Measurements from ENCODE around the gene HSD3B7.
"Not testable (repeated sequence)": the region's sequence is repeated elsewhere in the genome, so short reads cannot be mapped to it uniquely, and the experiment has no call there.

Gene HSD3B7

DNA sequence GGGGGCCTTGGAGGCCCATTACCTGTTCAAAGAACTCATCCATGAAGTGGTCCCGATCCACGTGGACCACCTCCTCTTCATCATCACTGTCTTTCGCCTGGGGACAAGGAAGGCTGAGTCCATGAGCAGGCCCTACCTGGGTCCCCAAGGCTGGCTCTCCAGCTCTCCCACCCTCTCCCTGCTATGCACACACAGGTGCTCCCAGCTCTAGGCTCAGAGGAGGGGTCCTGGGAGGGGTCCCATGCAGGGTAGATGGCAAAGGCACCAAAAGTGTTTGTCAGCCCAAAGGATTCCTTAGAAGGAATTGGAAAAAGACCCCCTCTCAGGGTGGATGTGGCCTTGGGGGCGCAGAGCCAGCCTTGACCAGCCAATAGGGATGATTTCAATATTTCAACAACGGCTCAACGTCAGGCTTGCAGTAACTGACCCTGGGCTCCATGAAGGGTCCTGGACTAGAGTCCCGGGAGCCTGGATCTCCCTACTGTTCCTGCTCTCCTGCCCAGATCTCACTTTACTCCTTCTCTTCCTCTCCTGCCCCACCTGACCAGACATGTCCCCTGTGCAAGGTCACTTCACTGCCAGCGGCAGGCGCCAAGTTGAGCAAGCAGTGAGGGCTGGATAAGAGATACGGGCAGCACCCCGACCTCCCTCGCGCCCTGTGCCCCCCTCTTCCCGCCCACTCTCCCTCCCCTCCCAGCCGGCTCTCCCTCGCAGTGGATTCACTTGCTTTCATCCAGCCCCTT, 16.7 kb downstream of the HSD3B7 start:
- DNase-seq (ENCODE audit: low spot score) = no peak

DNA sequence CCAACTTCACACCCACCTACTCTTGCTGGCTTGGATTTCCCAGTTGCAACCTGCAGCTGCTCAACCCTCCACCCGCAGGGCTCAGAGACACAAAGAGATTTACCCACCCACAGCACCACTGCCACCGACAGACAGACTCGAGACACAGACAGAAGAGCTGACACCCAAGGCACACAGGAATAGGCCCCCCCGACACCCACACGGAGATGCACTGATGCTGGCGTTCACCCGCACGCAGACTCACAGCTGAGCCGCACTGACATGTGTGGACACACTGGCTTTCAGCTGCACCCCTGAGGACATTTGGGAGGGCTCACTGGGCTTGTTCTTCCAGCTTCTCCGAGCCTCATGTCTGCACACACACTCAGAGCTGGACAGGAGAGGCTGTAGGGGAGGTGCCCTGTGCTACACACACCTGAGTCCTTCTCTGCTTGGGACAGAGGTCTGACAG, 17.3 kb downstream of the HSD3B7 start:
- DNase-seq (ENCODE audit: low spot score) = no peak

DNA sequence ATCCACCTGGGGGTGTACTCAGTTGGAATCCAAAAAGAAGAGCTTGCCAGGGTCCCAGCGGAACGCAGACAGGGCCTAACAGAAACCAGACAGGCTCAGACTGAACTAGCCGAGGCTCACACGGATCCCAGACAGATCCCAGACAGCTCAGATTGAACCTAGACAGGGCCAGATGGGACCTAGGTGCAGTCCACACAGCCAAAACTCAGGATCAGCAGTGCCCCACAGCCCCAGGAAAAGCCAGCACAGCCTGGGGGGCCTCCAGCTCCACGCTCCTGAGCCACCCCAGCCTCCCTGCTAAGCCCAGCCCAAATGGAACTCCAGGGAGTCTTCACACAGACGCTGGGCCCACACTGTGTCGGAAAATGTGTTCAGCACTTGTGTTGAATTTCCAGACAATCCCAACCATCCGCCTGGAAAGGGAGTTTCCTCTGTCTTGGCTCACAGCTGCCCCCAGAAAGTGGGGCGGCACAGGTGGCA, 17.9 kb downstream of the HSD3B7 start:
- no peak for DNase-seq (ENCODE audit: low spot score)

DNA sequence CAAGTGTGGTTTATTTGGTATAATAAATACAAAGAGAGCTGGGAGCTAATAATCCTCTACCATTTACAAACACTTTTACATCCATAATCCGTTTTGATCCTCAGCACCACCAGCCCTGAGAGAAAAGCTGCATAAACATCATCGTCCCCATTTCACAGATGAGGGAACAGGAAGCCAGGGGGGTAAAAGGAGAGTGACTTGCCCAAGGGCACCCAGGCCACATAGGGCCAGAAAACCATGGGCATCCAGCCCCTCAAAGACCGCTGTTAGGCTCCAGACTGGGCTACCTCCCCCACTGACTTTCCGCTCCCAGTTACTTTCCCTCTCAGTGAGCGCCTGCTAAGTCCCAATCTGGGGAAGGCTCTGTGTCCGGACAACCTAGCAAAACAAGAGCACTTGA, 18.7 kb downstream of the HSD3B7 start:
- DNase-seq (ENCODE audit: low spot score) = no peak

DNA sequence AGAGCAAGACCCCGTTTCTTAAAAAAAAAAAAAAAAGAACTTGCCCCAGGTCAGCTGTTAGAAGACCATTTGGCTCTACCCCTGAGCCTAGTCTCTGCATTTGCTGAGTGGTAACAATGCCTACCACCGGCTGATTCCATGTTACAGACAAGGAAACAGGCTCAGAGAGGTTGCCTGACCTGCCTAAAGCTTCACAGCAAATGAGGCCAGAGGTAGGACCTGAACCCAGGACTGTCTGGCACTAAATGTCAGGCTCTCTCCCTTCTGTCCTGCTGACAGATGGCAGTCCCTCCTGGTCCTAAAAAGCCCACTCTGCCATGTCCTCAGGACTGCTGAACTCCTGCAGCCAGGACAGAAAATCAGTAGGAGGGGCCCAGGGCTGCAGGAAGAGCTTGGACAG, 19.7 kb downstream of the HSD3B7 start:
- no peak for DNase-seq (ENCODE audit: low spot score)

DNA sequence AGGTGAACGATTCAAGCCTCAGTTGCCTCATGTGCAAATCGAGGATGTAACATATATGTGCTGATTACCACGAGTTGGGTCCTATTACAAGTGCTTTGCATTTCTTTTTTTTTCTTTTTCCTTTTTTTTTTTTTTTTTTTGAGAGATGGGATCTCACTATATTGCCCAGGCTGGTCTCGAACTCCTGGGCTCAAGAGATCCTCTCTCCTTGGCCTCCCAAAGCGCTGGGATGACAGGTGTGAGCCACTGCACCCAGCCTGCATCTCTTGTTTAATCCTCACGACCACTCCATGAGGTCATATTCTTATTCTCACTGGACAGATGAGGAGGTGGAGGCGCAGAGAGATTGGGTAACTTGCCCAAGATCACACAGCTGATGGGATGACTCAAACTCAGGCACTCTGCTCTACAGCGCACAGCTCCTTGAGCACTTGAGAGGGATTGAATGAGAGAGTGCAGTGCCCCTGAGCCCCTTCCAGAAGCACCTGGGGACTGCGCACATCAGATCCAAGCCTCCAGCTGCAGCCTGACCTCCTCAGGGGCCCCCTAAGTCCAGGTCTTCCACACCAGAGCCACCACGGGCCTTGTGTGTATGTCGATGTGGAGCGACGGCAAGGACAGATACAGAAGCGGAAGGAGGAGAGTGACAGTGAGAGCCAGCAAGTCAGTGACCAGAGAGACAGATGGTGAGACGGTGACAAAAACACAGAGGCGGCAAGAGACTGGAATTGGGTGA, 20.5 kb downstream of the HSD3B7 start:
- DNase-seq (ENCODE audit: low spot score) = no peak

DNA sequence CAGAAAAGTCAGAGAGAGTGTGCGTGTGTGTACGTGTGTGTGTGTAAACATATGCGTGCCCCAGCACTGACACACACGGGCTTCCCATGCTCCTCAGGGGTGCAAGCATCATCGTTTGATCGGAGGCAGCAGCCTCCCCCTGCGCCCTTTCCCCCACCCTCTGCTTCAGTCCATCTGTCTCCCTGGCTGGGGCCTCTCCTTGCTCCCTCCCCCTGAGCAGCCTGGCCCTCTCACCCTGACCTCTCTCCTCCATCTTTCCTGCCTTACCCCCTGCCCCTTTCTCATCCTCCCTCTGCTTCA, 21.0 kb downstream of the HSD3B7 start:
- no peak for DNase-seq (ENCODE audit: low spot score)

DNA sequence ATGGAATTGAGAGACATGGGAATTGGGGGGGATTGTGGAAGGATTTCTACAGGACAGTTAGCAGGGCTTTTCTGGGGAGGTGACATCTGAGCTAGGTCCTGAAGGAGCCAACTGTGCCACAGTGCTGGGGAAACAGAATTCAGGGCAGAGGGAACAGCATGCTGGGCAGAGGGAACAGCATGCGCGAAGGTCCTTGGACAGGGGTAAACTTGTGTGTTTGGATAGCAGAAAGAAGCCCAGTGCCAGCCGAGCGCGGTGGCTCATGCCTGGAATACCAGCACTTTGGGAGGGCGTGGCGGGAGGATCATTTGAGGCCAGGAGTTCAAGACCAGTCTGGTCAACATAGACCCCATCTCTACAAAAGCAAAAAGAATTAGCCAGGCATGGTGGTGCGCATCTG, 21.6 kb downstream of the HSD3B7 start:
- DNase-seq (ENCODE audit: low spot score) = no peak

DNA sequence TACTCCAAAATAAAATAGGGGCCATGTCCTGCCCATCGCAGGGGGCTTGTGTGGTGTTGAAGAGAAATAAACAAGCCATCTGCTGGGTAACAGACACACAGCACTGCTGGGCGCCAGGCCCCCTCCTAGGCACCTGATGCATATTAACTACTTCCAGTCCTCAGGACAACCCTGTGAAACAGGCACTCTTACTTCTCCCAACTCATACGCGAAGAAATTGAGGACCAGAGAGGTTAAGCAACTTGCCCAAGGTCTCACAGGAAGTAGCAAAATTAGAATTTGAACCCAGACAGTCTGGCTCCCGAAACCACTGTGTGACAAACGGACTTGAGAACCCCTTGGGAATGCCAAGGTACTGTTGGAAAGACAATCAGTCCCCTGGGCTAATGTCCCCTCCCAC, 22.7 kb downstream of the HSD3B7 start:
- DNase-seq (ENCODE audit: low spot score) = no peak

DNA sequence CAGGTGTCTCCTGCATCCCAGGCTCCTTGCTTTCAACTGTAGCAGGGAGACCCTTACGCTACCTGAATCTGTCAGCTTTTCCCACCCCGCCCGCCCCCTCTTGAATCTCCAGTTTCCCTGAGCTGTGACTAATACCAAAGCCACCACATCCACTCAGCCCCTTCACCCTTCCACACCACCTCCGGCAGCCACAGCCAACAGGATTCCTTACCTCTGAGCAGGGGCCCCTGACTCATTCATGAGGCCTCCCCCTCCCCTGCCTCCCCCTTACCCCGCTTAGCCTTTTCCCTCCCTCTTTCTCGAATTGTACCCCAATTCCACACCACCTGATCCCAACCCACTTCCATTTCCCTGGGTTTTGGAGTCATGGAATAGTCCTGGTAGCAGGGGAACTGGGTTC, 23.1 kb downstream of the HSD3B7 start:
- DNase-seq (ENCODE audit: low spot score) = peak; percentile 86

DNA sequence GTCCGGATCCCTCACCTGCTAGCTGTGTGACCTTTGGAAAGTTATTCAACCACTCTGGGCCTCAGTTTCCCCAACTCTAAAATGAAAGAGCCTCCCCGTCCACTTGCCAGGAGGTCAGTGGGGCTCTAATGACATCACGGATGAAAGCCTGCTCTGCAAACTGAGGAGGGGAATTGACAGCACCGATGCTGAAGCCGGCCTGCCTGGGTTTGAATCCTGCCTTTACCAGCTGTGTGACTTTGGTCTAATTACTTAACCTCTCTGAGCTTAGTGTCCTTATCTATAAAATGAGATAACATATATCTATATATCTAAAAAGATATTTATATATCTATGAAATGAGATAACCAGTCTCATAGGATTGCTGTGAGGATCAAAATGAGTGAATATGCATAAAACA, 23.5 kb downstream of the HSD3B7 start:
- DNase-seq (ENCODE audit: low spot score) = no peak

DNA sequence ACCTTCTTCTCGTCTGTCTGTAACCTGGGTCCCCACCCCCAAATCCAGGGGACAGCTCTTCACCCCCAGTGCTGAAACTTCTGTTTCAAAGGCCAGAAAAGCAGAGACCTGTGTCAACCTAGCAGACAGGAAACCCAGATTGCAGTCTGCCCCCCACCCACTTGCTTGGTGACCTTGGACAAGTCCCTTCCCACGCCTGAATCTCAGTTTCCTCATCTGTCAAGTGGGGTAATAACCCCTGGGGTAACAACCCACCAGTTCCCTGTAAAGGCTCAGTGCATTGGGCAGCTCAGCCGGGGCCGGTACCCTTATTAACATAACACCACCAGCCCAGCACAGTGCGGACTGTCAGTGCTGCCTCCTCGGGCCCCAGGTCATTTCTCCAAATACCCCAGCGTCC, 24.1 kb downstream of the HSD3B7 start:
- DNase-seq (ENCODE audit: low spot score) = no peak

DNA sequence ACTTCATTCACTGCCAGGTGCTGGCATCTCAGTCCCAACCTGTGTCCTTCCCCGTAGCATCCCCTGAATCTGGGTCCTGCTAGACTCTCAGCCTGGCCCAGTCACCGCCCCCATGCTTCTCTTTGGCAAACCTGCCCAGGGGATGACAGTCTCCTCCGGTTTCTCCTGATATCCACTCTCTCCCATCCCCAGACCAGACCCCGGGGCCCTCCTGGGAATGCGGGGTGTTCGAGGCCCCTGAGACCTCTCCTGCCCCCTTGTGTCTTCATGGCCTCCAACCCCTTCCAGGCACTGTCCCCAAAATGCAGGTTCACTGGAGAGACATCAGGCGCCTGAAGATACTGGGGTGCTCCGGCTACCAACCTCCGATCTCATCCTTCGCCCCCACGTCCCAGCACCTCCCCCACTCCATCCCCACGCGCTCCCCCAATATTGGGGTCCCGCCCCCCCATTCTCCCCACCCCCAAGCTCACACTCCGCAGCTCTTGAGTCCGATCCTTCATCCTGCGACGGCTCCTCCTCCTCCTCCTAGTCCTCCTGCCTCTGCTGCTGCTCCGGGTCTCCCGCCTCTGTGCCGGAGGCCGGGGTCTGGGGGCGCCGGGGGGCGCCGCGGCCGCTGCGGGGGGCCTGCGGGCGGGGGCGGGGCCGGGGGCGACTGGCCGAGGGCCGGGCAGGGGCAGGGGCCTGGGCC, 25.0 kb downstream of the HSD3B7 start:
- no peak for DNase-seq (ENCODE audit: low spot score)

DNA sequence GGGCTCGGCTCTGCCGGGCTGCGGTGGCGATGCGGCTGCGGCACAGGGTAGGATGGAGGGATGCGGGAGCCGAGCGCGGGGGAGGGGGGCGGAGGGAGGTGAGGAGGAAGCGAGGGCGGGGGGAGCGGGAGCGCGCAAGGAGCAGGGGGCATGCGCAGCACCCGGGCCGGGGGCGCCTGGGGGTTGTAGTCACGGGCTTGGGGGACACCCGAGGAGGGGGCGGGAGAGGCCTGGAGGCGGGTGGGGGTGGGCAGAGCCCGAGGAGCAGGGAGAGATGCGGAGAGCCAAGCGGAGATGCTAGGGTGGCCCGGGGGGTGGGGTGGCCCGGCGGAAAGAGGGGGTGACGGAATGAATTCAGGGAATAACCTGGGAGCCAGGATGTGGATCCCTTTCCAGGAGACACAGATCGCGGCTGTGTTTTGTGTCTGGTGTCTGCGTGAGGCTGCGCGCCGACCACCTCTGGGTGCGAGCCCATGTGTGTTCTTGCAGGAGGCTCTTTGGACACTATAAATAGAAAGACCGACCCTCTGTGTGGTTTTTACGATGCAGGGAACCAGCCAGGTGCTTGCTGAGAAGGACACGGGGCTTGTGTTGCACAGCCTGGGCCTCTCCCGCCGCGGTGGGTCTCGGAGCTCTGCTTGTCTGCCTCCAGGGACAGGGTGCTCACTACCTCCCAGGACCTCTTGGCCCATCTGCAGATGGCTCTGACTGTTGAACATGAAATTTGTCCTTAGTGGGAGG, 25.7 kb downstream of the HSD3B7 start, which contains the start of gene STX1B:
Gene STX1B (minus strand): TSS at position 54 of the 741 bp plus-strand sequence. CDS start 242 bp downstream, outside the sequence.
- peak; percentile 63 for DNase-seq (ENCODE audit: low spot score)

DNA sequence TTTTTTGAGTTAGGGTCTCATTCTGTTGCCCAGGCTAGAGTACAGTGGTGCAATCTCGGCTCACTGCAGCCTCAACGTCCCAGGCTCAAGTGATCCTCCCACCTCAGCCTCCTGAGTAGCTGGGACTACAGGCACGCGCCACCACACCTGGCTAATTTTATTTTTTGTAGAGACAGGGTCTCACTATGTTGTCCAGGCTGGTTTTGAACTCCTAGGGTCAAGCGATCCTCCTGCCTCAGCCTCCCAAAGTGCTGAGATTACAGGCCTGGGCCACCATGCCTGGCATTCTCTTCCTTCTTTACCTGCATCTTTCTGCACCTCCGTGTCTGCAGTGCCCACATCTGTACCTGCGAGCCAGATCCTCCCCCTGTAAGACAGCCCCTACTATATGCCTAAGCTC, 26.8 kb downstream of the HSD3B7 start:
- not testable (repeated sequence) for DNase-seq (ENCODE audit: low spot score)

DNA sequence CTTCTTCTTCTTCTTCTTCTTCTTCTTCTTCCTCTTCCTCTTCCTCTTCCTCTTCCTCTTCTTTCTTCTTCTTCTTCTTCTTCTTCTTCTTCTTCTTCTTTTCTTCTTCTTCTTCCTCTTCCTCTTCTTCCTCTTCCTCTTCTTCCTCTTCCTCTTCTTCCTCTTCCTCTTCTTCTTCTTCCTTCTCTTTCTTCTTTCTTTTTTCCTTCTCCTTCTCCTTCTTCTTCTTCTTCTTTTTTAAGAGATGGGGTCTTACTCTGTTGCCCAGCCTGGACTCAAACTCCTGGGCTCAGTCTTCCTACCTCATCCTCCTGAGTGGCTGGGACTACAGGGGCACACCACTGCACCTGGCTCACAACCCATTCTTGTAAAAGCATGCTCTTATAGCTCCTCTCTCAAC, 28.3 kb downstream of the HSD3B7 start:
- not testable (repeated sequence) for DNase-seq (ENCODE audit: low spot score)

DNA sequence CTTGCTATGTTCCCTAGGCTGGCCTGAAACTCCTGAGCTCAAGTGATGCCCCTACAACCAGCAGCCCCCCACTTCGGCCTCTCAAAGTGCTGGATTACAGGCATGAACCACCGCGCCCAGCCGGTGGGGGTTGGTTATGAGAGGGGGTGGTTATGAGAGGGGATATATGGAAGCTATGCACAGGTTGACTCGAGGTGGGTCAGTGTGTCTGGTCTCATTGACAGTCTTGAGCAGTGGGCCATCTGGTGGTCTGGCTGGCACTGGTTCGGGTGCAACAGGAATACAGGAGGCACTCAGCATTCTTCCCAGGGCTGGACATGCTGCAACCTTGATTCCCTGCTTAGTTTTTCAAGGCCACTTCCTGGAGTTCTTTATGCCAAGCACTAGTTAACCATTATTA, 31.0 kb downstream of the HSD3B7 start:
- no peak for DNase-seq (ENCODE audit: low spot score)

DNA sequence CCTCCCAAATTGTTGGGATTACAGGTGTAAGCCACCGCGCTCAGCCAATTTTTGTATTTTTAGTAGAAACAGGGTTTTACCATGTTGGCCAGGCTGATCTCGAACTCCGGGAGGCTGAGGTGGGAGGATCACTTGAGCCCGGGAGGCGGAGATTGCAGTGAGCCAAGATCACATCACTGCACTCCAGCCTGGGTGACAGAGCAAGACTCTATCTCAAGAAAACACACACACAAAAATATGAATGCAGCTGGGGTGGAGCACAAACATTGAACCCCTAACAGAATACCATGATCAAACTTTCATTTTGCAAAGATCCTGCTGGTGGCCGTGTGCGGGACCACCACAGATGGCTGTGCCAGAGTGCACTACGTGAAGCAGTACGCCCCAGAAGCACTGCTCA, 32.7 kb downstream of the HSD3B7 start:
- DNase-seq (ENCODE audit: low spot score) = not testable (repeated sequence)

DNA sequence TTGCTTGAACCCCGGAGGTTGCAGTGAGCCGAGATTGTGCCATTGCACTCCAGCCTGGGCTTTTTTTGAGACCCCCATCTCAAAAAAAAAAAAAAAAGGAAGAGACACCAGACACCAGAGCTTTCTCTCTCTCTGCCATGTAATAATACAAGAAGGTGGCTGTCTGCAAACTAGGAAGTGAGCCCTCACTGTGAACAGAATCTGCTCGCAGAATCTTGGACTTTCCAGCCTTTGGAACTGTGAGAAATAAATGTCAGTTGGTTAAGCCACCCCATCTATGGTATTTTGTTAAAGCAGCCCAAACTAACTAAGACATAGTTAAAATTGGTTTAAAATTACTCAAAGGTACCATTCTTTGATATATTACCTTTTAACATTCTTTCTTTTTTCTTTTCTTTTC, 35.5 kb downstream of the HSD3B7 start:
- DNase-seq (ENCODE audit: low spot score) = no peak

DNA sequence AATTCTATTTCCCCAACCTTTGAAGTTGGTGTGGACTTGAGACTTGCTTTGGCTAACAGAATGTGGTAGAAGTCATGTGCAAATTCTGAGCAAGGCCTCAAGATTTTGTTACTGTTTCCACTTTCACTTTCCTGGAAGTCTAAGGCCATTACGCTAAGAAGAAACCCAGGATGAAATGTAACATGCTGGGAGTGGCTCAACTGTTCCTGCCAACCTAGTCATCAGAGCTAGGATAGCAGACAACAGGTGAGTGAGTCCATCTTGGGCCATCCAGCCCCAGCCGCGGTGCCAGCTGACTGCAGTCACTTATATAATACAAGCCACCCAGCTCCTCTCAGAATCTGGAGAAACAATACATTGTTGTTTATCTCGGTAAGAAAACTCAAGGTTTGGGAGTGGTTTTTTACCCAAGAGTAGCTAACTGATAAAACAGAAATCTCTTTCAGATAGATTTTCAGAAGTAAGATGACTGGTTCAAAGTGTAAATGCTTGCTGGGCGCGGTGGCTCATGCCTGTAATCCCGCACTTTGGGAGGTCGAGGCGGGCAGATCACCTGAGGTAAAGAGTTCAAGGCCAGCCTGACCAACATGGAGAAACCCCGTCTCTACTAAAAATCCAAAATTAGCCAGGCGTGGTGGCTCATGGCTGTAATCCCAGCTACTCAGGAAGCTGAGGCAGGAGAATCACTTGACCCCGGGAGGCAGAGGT, 37.7 kb downstream of the HSD3B7 start:
- no peak for DNase-seq (ENCODE audit: low spot score)

DNA sequence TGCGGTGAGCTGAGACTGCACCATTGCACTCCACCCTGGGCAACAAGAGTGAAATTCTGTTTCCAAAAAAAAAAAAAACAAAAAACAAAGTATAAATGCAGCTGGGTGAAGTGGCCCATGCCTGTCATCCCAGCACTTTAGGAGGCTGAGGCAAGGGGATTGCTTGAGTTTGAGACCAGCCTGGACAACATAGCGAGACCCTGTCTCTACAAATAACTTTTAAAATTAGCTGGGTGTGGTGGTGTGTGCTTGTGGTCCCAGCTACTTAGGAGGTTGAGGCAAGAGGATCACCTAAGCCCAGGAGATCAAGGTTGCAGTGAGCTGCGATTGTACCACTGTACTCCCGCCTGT, 38.2 kb downstream of the HSD3B7 start:
- no peak for DNase-seq (ENCODE audit: low spot score)

Measured in hepatic stellate cell (primary cell).